HG03378 (cell line): ENCODE results near the gene RHBDD1.
"Not testable (repeated sequence)": the region's sequence is repeated elsewhere in the genome, so short reads cannot be mapped to it uniquely, and the experiment has no call there.

Source experiments
- ATAC-seq: cut with Tn5 transposase; IDR thresholded peaks from one replicate; pipeline ENCODE4 v1.9.1; 2021; ENCODE audit warnings: mild to moderate bottlenecking, moderate library complexity; ENCODE audit not compliant: unreplicated experiment

The RHBDD1 gene

GRCh38 chr2:226799211-226799975, 36.5 kb upstream of the RHBDD1 start, which contains the start of gene IRS1:
TSS of gene IRS1 (minus strand) at chr2:226799820. CDS start at chr2:226798738, 1,082 bp downstream.
- no peak for ATAC-seq

GRCh38 chr2:226799976-226800940, 35.6 kb upstream of the RHBDD1 start:
- ATAC-seq, result no peak

GRCh38 chr2:226800941-226801784, 34.7 kb upstream of the RHBDD1 start:
- ATAC-seq, result peak; percentile 83

GRCh38 chr2:226802573-226802972, 33.3 kb upstream of the RHBDD1 start:
- peak; percentile 28 for ATAC-seq

GRCh38 chr2:226803410-226803809, 32.4 kb upstream of the RHBDD1 start:
- ATAC-seq, result no peak

GRCh38 chr2:226813148-226813701, 22.6 kb upstream of the RHBDD1 start:
- ATAC-seq, result no peak

GRCh38 chr2:226818930-226819329, 16.9 kb upstream of the RHBDD1 start:
- no peak for ATAC-seq

- no peak for ATAC-seq
Observed at GRCh38 chr2:226825056-226825455, 10.8 kb upstream of the RHBDD1 start.

GRCh38 chr2:226828191-226828590, 7.7 kb upstream of the RHBDD1 start:
- ATAC-seq, result no peak

GRCh38 chr2:226829721-226830631, 5.9 kb upstream of the RHBDD1 start:
- no peak for ATAC-seq

- ATAC-seq, result no peak
Observed at GRCh38 chr2:226831266-226831665, 4.6 kb upstream of the RHBDD1 start.

GRCh38 chr2:226832061-226832460, 3.8 kb upstream of the RHBDD1 start:
- no peak for ATAC-seq

GRCh38 chr2:226834880-226835279, 974 bp upstream of the RHBDD1 start:
- ATAC-seq, result not testable (repeated sequence)

GRCh38 chr2:226835420-226835795, 446 bp upstream of the RHBDD1 start:
- ATAC-seq, result peak; percentile 19

- peak; percentile 11 for ATAC-seq
Observed at GRCh38 chr2:226836548-226836885, 663 bp downstream of the RHBDD1 start.

GRCh38 chr2:226837334-226837733, 1.5 kb downstream of the RHBDD1 start:
- no peak for ATAC-seq

- ATAC-seq, result no peak
Observed at GRCh38 chr2:226837787-226838603, 2.1 kb downstream of the RHBDD1 start.

GRCh38 chr2:226838722-226839121, 2.9 kb downstream of the RHBDD1 start:
- ATAC-seq, result peak; percentile 17

GRCh38 chr2:226839161-226839560, 3.3 kb downstream of the RHBDD1 start:
- ATAC-seq, result no peak
